Kidney tubule cell (primary cell): ENCODE measurements around the gene CEACAM21.
A peak's percentile ranks its signal among the peaks of the same experiment; 100 is the strongest.
"Not testable (repeated sequence)": the region's sequence is repeated elsewhere in the genome, so short reads cannot be mapped to it uniquely, and the experiment has no call there.

Experiments used
- DNase-seq: peaks from one replicate; pipeline ENCODE4 v3.0.0-alpha.2; 2018; ENCODE audit warnings: low spot score

CEACAM21 gene

GRCh38 chr19:41549884-41550283, 26.1 kb upstream of the CEACAM21 start:
- no peak for DNase-seq

- DNase-seq, result no peak
These were observed 24.8 kb upstream of the CEACAM21 start for GRCh38 chr19:41551212-41551610.

DNA sequence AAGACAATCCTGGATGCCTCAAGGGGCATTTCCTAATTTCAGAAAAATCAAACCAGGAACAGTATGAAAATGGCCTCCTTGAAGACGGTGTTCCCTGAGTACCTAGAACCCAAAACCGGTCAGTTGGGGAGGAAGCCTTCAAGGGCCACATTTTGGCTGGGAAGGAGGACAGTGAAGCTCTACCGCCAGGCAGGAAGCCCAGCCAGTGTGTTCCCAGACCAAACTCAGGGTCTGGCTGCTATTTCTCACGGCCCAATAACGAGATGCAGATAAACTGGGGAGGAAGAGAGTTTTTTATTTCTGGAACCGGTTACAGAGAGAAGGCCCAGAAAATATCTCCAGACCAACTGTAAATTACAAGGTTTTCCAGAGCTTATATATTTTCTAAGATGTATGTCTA, 24.3 kb upstream of the CEACAM21 start:
- DNase-seq, result no peak

DNA sequence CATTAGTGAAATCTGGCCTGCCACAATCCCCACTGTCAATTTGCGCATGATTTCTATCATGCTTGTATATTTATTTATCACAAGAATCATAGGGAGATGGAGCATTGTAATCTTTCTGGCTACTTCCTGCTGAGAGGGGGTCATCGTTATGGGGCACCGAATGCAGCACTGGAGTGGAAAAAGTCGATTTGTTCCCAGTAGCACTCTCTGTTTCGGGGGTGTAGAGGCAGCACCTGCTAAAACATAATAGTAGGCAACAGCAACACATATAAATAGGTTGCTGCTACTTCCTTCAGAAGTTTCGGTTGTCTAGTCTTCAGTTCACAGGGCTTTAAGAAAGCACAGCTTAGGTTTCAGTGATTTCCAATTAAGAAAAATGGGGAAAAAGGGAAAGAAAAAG, 23.4 kb upstream of the CEACAM21 start:
- no peak for DNase-seq

- DNase-seq, result no peak
These were observed 22.2 kb upstream of the CEACAM21 start for GRCh38 chr19:41553804-41554203.

DNA sequence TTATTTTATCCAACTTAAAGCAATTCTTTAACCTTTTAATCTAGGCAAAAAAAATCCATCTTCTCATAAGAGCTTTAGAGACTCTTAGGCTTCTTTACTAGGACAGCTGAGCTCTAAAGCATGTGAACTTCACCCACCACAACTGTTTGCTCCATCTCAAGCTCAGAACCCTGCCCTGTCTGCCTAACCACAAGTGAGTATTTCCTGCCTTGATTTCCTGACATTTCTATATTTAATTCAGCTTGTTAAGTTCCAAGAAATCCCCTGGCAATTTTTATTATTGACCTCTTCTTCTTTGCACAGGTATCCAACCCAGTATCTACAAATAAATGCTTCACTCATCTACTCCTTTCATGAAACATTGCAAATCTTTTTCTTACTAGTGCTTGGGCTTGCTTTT, 21.1 kb upstream of the CEACAM21 start:
- no peak for DNase-seq

DNA sequence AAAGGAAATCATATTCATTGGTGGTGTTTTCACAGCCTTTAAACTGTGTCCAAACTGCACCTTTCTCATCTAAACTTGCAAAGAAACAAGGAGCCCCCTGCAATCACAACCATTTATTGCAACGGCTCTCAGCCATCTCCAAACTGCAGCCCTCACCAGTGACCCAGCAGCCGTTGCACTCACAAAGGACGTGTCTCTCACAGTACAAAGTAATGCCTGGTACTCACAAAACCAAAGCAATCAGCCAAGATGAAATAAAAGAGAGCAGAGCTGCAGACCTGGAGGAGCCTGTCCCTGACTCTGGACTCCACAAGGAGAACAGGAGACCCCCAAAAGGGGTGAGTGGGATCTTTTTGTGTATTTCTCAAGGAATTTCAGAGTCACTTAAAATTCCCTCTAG, 20.2 kb upstream of the CEACAM21 start:
- no peak for DNase-seq

DNA sequence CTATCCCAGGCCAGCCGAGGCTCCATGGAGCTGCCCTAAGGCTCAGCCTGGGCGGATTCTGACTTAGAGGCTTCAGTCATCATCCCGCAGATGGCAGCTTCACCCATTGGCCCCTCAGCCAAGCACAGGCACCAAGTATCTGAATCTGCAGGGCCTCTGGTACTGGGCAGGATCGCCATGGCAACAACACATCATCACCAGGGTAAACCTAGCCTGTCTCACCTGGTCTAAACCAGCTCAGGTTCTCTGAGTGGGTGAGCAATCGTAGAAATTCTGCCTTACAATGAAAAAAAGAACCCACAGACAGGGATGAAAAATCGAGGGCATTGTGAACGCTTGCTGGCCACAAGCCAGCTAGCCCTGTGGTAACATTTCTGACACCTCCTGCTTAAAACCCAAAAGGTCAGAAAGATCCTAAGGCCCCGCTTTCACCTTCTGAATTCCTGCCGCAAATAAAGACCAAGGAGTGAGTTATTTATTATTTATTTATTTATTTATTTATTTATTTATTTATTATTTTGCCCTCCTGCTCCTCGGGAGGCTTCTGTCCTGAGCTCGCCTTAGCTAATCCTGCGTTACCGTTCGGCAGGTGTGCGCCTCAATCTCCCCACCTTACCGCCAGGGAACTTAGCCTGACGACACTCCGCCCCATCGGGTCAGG, 12.0 kb upstream of the CEACAM21 start:
- peak; percentile 7 for DNase-seq

- no peak for DNase-seq
These were observed 11.2 kb upstream of the CEACAM21 start for GRCh38 chr19:41564515-41565378.

DNA sequence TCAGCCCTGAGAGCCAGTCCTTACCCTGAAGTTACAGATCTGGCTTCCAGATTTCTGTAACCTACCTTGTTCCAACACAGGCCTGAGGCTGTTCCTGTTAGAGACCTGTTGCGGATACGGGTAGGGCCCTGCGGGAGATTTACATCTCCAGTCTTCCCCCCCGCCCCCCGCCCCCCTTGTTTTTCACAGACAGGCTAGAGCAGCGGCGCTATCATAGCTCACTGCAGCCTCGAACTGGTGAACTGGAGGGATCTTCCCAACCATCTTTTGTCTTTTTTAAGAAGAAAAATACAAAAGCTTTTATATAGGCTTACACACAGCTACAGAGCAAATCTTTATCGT, 10.6 kb upstream of the CEACAM21 start:
- no peak for DNase-seq

GRCh38 chr19:41566001-41566400, 10.0 kb upstream of the CEACAM21 start:
- no peak for DNase-seq

DNA sequence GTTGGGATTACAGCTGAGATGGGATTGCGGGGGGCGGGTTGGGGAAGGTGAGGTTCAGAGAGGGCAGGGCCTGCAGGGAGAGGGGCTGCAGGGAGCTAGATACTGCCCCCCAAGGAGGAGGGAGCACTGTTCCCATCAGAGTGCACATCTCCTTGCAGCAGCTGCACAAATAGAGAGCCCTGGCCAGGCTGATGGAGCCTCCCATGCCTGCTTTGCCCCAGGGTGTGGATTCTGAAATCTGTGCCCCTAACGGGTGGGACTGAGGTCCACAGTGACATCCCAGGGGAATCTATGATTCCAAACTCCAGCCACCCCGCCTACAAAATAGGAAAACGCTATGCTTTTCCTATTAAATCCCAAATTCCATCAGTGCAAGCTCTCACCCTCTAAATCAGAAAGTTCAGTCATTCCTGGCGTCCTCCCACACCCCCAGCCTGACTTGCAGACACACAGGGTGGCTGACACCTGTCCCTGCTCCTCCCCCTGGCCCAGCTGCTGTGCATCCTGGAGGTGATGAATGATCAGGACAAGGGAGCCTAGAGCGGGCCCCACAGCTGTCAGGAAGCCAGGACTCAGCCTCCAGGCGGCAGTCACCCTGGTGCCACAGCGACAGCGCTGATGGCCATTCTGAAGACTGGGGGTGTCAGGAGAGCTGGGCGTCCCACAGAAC, 6.3 kb upstream of the CEACAM21 start:
- no peak for DNase-seq

GRCh38 chr19:41570179-41570578, 5.8 kb upstream of the CEACAM21 start:
- DNase-seq, result no peak

GRCh38 chr19:41570639-41571112, 5.3 kb upstream of the CEACAM21 start:
- peak; percentile 72 for DNase-seq

DNA sequence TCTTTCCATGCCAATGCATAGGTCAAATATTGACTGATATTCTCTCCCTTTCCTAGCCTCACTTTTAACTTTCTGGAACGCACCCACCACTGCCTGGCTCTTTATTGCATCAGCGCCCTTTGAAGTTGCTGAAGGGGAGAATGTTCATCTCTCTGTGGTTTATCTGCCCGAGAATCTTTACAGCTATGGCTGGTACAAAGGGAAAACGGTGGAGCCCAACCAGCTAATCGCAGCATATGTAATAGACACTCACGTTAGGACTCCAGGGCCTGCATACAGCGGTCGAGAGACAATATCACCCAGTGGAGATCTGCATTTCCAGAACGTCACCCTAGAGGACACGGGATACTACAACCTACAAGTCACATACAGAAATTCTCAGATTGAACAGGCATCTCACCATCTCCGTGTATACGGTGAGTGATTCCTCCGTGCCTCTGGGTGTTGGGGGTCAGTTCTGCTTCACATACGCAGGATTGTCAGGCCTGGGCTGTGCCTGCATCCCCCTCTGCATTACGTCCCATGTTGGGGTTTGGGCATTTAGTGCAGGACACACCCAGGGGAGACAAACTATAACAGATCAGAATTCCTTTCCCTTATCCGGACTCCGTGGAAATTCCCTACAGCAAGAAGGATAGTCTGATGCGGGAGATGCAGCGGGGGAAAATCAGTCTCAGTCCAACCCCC, 1.3 kb downstream of the CEACAM21 start:
- DNase-seq, result no peak

GRCh38 chr19:41577833-41578232, 1.9 kb downstream of the CEACAM21 start:
- DNase-seq, result no peak

- no peak for DNase-seq
These were observed 2.9 kb downstream of the CEACAM21 start for GRCh38 chr19:41578886-41579285.

DNA sequence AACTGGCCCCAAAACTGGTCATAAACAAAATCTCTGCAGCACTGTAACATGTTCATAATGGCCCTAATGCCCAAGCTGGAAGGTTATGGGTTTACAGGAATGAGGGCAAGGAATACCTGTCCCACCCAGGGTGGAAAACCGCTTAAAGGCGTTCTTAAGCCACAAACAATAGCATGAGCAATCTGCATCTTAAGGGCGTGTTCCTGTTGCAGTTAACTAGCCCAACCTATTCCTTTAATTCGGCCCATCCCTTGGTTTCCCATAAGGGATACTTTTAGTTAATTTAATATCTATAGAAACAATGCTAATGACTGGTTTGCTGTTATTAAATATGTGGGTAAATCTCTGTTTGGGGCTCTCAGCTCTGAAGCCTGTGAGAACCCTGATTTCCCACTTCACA, 5.1 kb downstream of the CEACAM21 start:
- DNase-seq, result not testable (repeated sequence)

- DNase-seq, result not testable (repeated sequence)
These were observed 6.7 kb downstream of the CEACAM21 start for GRCh38 chr19:41582577-41583182.

DNA sequence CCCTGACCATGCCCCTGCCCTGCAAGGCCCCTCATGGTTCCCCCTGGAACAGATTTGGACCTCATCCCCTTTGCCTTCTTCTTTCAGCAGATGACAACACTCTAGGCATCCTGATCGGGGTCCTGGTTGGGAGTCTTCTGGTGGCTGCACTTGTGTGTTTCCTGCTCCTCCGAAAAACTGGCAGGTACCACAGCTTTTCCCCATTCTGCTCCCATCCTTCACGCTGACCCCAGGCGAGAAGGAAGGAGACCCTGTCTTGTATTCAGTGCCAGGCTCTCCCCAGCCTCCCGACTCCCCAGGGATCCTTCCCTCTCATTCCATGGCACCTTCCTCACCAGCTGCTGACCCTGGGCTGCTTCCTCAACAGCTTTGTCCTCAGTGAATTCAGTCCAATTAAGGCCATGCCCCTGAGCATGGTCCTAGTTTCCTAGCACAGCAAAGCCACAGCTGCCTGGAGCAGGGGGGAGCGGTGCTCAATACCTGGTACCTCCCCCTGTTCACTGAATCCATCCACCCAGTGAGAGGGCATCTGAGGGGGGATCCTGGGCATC, 8.4 kb downstream of the CEACAM21 start:
- DNase-seq, result no peak

GRCh38 chr19:41584931-41585330, 9.0 kb downstream of the CEACAM21 start:
- no peak for DNase-seq

GRCh38 chr19:41586064-41586463, 10.1 kb downstream of the CEACAM21 start:
- DNase-seq, result no peak
